Ovary (tissue), 3 donors: Measurements from ENCODE around the gene TMEM140.

Experiments
- CTCF ChIP-seq, 3 donors: fragments of 450-650 bp in 2 of 3; fragments of 200-600 bp in 1 of 3; IDR thresholded peaks; one replicate each; pipeline versions ENCODE4 v1.5.1 to v1.8.0; 2016 to 2022; ENCODE audit warnings: antibody characterized with exemption in 3 of 3, mild to moderate bottlenecking in 1 of 3
- EP300 ChIP-seq: sonication (generic); formaldehyde crosslinking; IDR thresholded peaks from one replicate; pipeline ENCODE4 v1.6.1; 2017; ENCODE audit warnings: antibody characterized with exemption
- donor health status: DM: no; HTN: no; CAD: no.

- TF ChIP-seq CTCF (IDR thresholded peaks at IDR 0.05) (no peak), EP300 (no peak)
These were observed 16.6 kb downstream of the TMEM140 start for GRCh38 chr7:135164357-135165061.
